GM12878 (cell line): ENCODE data around the gene ANKRD44. TPM values are rescaled to one million over a fixed set of nuclear protein-coding genes. Genes with fewer than 3 reads are reported as not detected.

ENCODE experiments used
- CBFB ChIP-seq: IDR thresholded peaks from 2 replicates; pipeline ENCODE4 v1.6.1; 2016; ENCODE audit warnings: antibody characterized with exemption, low read depth
- CUX1 ChIP-seq: IDR thresholded peaks from 2 replicates; pipeline ENCODE4 v1.6.1; 2012; ENCODE audit warnings: improper control_type of control experiment, low read depth, low read length; ENCODE audit not compliant: insufficient replicate concordance
- IRF5 ChIP-seq: fragments of 450-650 bp; IDR thresholded peaks from 2 replicates; pipeline ENCODE4 v1.6.1; 2017; ENCODE audit warnings: borderline replicate concordance
- MTA2 ChIP-seq: fragments of 450-650 bp; IDR thresholded peaks from 2 replicates; pipeline ENCODE4 v1.6.1; 2016; ENCODE audit warnings: low read depth, mild to moderate bottlenecking, moderate library complexity
- STAT3 ChIP-seq: IDR thresholded peaks from 2 replicates; pipeline ENCODE4 v1.6.1; 2011; ENCODE audit warnings: low read depth, low read length, improper control_type of control experiment
- YBX1 ChIP-seq: fragments of 450-650 bp; IDR thresholded peaks from 2 replicates; pipeline ENCODE4 v1.6.1; 2016; ENCODE audit warnings: antibody characterized with exemption
- ZNF592 ChIP-seq: fragments of 450-650 bp; IDR thresholded peaks from 2 replicates; pipeline ENCODE4 v1.6.1; 2017; ENCODE audit warnings: mild to moderate bottlenecking, moderate library complexity
- ZNF687 ChIP-seq: fragments of 450-650 bp; IDR thresholded peaks from 2 replicates; pipeline ENCODE4 v1.6.1; 2017; ENCODE audit warnings: mild to moderate bottlenecking, moderate library complexity
- polyA plus RNA-seq, 11 experiments: library from polyadenylated mRNA; depleted of rRNA in 4 of 11; unstranded in 6 of 11; stranded (reverse) in 5 of 11; fragments of >200 nt; fragmentation: Nextera tagmentation in 4 of 11; fragmentation: Illumina TruSeq in 1 of 11; extraction: Ambion mirVana in 4 of 11; extraction: Trizol in 1 of 11; gene quantifications; 1 replicate in 1 of 11; 2 replicates in 10 of 11; pipeline versions ENCODE4 v1.2.1 to v1.2.3, GENCODE V29; 2011 to 2016; ENCODE audit warnings: inconsistent platforms in 2 of 11, missing spikeins in 2 of 11, low read depth in 1 of 11
- total RNA-seq, 4 experiments: library from RNA; depleted of rRNA in 3 of 4; stranded (reverse); fragments of >200 nt in 3 of 4; fragmentation: Illumina TruSeq in 1 of 4; extraction: Trizol in 1 of 4; gene quantifications; 2 replicates each; pipeline versions ENCODE4 v1.2.1 to v1.2.3, GENCODE V29; 2013 to 2021
- TF ChIP-seq, protein P1 (sequence below): fragments of 450-650 bp; IDR thresholded peaks from 2 replicates; pipeline ENCODE4 v1.6.1; 2018; ENCODE audit warnings: mild to moderate bottlenecking, low read depth, moderate library complexity; ENCODE audit not compliant: partially characterized antibody

The ANKRD44 gene
- total and polyA plus RNA-seq, 10 of the 15 experiments (the other 5 are each of a cell fraction or from before 2014, with no cell fraction given): 19.1 to 99.1 (median 59.6) TPM

DNA sequence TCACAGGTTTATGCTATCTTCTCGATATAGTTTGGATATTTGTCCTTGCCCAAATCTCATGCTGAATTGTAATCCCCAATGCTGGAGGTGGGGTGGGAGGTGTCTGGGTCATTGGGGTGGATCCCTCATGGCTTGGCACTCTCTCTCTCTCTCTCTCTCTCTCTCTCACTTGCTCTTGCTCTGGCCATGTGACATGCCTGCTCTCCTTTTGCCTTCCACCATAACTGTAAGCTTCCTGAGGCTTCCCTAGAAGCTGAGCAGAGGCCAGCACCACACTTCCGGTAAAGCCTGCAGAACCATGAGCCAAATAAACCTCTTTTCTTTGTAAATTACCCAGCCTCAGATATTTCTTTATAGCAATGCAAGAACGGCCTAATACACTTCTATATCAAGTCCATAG lies 342.8 kb downstream of the ANKRD44 start (continued):
- TF ChIP-seq IRF5: no peak
- TF ChIP-seq ZNF592: no peak
- no peak for TF ChIP-seq CUX1
- no peak for TF ChIP-seq YBX1
- no peak for TF ChIP-seq CBFB
- no peak for TF ChIP-seq ZNF687
- TF ChIP-seq, protein P1, sequence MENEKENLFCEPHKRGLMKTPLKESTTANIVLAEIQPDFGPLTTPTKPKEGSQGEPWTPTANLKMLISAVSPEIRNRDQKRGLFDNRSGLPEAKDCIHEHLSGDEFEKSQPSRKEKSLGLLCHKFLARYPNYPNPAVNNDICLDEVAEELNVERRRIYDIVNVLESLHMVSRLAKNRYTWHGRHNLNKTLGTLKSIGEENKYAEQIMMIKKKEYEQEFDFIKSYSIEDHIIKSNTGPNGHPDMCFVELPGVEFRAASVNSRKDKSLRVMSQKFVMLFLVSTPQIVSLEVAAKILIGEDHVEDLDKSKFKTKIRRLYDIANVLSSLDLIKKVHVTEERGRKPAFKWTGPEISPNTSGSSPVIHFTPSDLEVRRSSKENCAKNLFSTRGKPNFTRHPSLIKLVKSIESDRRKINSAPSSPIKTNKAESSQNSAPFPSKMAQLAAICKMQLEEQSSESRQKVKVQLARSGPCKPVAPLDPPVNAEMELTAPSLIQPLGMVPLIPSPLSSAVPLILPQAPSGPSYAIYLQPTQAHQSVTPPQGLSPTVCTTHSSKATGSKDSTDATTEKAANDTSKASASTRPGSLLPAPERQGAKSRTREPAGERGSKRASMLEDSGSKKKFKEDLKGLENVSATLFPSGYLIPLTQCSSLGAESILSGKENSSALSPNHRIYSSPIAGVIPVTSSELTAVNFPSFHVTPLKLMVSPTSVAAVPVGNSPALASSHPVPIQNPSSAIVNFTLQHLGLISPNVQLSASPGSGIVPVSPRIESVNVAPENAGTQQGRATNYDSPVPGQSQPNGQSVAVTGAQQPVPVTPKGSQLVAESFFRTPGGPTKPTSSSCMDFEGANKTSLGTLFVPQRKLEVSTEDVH: no peak
- TF ChIP-seq MTA2: no peak
- TF ChIP-seq STAT3: no peak
- TF ChIP-seq, all 136 proteins: peak for 0
